Astrocyte of the hippocampus (primary cell): Measurements from ENCODE around the gene LIMA1.
A peak's percentile ranks its signal among the peaks of the same experiment; 100 is the strongest.
"Not testable (repeated sequence)": the region's sequence is repeated elsewhere in the genome, so short reads cannot be mapped to it uniquely, and the experiment has no call there.

ENCODE experiments used
- DNase-seq: peaks from one replicate; pipeline ENCODE4 v3.0.0; 2011; ENCODE audit warnings: low read depth, low spot score

LIMA1 gene

DNA sequence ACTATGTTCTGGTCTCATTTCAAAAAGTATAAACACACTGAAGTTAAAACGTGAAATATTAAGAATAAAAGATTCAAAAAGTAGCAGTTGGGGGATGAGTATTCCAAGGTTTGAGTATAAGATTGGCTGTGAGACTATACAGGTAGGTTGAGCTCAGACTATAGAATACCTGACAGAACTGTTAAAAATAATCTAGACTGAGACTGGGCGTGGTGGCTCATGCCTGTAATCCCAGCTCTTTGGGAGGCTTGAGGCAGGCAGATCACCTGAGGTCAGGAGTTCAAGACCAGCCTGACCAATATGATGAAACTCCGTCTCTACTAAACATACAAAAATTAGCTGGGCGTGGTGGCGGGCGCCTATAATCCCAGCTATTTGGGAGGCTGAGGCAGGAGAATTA, 64.3 kb downstream of the LIMA1 start:
- not testable (repeated sequence) for DNase-seq

DNA sequence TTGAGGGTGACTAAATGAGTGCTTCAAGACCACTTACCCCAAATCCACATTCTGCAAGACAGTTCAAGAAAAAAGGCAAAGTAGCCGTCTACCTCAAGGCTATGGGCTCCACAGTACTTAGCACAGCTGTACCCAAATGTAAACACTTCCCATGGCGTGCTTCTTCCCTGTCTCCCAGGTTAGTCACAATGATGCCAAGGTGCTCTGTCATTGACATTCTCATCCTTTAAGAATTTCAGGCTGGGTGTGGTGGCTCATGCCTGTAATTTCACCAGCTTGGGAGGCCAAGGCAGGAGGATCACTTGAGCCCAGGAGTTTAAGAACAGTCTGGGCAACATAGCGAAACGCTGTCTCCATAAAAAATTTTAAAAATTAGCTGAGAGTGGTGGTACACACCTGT, 64.9 kb downstream of the LIMA1 start:
- no peak for DNase-seq

- DNase-seq: no peak
Observed at GRCh38 chr12:50217202-50217601, 66.1 kb downstream of the LIMA1 start.

GRCh38 chr12:50215033-50215432, 68.3 kb downstream of the LIMA1 start:
- DNase-seq: peak; percentile 36

DNA sequence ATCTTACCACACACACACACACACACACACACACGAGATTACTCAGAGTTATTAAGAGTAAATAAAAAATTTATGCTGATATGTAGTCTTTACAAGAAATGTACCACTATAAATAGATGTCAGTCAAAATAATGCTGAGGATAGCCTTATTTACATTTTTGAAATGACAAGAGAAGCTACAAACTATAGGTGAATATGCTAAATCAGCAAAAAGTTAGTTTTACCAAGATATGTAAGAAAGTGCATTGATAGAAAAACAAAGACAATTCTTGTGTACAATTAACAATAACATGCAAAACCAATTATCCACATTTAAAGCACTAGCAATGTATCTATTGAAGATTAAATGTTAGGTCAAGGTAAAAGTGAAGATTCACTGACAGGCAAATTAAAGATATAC, 69.3 kb downstream of the LIMA1 start:
- no peak for DNase-seq

DNA sequence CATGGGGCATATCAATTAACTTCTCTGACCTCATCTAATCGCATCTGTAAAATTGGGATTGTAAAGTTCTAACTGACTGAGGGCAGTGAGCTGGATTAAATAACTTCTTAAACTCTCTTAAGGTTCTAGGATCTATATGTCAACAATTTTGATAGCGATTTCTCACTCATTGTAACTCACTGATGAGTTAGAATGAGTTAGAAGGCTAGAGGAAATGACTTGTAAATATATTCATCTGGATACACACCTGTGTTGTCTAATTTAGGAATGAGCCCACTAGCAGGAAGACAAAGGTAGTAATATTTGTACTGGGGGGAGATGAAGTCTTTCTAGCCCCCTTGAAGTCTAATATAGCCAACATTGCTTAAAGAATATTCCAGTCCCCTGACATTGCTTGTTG, 69.9 kb downstream of the LIMA1 start:
- no peak for DNase-seq

- no peak for DNase-seq
Observed at GRCh38 chr12:50212071-50212467, 71.3 kb downstream of the LIMA1 start.

- no peak for DNase-seq
Observed at GRCh38 chr12:50211392-50212070, 71.8 kb downstream of the LIMA1 start.

- no peak for DNase-seq
Observed at GRCh38 chr12:50207424-50207823, 75.9 kb downstream of the LIMA1 start.

DNA sequence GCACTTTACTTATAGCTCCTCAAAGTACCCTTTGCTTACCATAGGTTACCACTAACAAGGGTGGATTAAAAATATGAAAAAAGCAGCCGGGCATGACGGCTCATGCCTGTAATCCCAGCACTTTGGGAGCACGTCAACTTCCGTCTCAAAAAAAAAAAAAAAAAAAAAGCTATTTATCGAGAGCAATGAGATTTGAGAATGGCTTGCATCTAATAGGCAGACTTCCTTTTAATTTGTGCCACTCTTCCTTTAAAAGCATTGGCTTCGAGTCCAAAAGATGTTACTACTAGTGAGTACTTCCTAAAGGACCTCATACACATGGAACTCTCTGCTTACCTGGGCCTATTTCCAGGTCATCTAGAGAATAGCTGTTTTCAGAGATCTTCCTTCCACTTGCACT, 77.7 kb downstream of the LIMA1 start:
- no peak for DNase-seq

DNA sequence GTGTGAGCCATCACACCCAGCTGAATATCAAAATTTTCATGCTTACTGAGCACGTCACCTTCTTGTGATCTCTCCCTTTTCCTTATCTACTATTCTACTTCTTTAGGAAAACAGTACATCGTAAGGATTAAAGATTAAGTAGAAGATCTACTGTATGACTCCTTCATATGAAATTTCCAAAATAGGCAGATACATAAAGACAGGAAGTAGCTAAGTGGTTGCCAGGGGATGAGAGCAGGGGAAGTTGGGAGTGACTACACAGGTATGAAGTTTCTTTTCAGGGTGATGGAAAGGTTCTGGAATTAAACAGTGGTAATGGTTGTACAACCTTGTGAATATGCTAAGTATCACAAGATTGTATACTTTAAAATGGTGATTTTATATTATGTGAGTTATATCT, 79.6 kb downstream of the LIMA1 start:
- DNase-seq: no peak

- peak; percentile 72 for DNase-seq
Observed at GRCh38 chr12:50201987-50202521, 81.3 kb downstream of the LIMA1 start.

DNA sequence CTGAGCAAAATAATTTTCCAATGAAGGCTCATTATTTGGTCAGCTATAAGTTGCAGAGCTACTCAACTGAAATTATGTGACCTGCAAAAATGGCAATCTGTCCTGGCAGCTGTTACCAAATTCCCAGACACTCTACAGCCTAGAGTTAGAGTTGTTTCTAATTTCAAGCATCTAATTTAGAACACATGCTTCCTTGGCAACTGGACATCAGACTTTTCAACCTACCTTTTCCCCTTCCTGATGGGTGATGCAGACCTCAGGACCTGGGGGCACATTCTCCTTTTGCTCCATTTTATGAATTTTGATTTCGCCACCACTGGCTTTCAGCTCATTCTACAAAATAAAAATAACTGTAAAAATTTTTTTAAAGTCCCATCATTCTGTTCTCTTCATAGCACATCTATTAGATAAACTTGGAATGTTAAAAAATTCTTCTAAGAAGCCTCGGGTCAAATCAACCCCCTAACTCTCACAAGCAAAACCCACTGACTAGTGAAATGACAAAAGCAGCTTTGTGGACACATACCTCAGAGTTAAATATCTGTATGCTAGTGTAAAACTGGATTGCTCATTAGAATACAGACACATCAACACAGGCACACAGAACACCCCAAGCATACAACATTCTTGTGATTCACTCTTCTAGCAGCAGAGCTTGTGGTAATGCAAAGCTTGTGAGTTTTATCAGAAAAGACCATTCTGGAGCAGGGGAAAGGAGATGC, 82.6 kb downstream of the LIMA1 start:
- peak; percentile 84 for DNase-seq

- DNase-seq: no peak
Observed at GRCh38 chr12:50198829-50199228, 84.5 kb downstream of the LIMA1 start.

GRCh38 chr12:50197297-50197727, 86.0 kb downstream of the LIMA1 start:
- no peak for DNase-seq

GRCh38 chr12:50196537-50196936, 86.8 kb downstream of the LIMA1 start:
- no peak for DNase-seq

GRCh38 chr12:50195832-50196231, 87.5 kb downstream of the LIMA1 start:
- no peak for DNase-seq

DNA sequence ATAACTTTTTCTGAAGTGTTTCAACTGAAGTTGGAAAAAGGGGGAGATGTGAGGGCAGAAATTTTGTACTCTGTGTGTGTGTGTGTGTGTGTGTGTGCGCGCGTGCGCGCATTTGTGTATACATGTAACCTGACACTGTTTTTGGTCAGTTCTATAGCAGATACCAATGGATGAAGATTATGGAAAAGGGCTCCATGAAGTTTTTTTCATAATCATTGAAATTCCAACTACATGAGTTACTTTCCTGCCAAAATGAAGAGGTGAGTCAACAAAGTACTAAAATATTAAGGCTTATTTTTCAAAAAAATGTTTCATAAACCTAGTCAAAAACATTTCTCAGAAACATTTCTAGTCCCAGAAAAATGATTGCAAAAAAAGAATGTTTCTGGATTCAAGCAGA, 90.4 kb downstream of the LIMA1 start:
- no peak for DNase-seq

GRCh38 chr12:50192236-50192635, 91.1 kb downstream of the LIMA1 start:
- DNase-seq: no peak

DNA sequence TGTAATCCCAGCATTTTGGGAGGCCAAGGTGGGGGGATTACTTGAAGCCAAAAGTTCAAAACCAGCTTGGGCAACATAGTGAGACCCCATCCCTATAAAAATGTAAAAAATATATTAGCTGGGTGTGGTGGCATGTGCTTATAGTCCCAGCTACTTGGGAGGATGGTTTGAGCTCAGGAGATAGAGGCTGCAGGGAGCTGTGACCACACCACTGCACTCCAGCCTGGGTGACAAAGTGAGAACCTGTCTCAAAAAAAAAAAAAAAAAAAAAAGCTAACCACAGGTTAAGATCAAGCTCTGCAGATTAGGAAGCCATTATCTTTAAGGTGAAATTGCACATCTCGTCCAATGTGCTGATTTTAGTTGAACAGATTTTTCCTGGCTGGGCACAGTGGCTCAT, 92.5 kb downstream of the LIMA1 start:
- DNase-seq: no peak

GRCh38 chr12:50188875-50189575, 94.3 kb downstream of the LIMA1 start:
- DNase-seq: no peak

DNA sequence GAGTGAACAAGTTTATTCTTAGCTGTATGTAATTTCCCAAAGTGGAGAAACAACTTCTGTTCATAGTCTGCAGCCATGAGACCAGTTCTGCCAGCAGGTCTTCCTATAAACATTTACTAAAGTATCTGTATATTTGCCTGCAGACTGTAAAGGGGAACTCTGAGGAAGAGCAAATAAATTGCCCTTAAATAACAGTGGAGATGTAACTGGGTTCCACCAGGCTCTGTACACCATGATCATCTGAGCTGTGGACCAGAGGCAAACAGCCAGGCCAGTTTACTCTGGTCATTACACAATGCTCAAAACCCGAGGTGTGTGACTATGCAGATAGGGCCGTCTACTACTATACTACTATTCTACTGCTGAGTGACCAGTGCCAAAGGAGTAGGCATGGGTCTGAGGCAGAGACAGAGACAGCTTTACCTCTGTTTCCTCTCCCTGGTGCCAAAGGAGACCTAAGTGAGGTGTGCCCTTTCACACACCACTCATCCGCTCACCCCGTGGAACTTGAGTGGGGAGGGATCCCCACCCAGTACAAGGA, 95.0 kb downstream of the LIMA1 start:
- DNase-seq: peak; percentile 38
